ENCODE data around the gene RBM26.

GRCh38 chr13:79283742-79284141 is 122.3 kb downstream of the RBM26 start:
- TF ChIP-seq EZH2 (IDR thresholded peaks at IDR 0.05; ENCODE audit: low read depth, unreplicated experiment) (no peak), POLR2AphosphoS5 (IDR thresholded peaks at IDR 0.05; ENCODE audit: low read depth) (no peak), JUNB (IDR thresholded peaks at IDR 0.05; ENCODE audit: unreplicated experiment) (no peak), CREB1 (CRISPR knock-in tag; IDR thresholded peaks at IDR 0.05; ENCODE audit: low read depth) (no peak), EZH2phosphoT487 (IDR thresholded peaks at IDR 0.05; ENCODE audit: unreplicated experiment) (no peak)
- TF ChIP-seq, protein P1, sequence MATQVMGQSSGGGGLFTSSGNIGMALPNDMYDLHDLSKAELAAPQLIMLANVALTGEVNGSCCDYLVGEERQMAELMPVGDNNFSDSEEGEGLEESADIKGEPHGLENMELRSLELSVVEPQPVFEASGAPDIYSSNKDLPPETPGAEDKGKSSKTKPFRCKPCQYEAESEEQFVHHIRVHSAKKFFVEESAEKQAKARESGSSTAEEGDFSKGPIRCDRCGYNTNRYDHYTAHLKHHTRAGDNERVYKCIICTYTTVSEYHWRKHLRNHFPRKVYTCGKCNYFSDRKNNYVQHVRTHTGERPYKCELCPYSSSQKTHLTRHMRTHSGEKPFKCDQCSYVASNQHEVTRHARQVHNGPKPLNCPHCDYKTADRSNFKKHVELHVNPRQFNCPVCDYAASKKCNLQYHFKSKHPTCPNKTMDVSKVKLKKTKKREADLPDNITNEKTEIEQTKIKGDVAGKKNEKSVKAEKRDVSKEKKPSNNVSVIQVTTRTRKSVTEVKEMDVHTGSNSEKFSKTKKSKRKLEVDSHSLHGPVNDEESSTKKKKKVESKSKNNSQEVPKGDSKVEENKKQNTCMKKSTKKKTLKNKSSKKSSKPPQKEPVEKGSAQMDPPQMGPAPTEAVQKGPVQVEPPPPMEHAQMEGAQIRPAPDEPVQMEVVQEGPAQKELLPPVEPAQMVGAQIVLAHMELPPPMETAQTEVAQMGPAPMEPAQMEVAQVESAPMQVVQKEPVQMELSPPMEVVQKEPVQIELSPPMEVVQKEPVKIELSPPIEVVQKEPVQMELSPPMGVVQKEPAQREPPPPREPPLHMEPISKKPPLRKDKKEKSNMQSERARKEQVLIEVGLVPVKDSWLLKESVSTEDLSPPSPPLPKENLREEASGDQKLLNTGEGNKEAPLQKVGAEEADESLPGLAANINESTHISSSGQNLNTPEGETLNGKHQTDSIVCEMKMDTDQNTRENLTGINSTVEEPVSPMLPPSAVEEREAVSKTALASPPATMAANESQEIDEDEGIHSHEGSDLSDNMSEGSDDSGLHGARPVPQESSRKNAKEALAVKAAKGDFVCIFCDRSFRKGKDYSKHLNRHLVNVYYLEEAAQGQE (IDR thresholded peaks at IDR 0.05; ENCODE audit: unreplicated experiment) = no peak
- TF ChIP-seq, protein P2, sequence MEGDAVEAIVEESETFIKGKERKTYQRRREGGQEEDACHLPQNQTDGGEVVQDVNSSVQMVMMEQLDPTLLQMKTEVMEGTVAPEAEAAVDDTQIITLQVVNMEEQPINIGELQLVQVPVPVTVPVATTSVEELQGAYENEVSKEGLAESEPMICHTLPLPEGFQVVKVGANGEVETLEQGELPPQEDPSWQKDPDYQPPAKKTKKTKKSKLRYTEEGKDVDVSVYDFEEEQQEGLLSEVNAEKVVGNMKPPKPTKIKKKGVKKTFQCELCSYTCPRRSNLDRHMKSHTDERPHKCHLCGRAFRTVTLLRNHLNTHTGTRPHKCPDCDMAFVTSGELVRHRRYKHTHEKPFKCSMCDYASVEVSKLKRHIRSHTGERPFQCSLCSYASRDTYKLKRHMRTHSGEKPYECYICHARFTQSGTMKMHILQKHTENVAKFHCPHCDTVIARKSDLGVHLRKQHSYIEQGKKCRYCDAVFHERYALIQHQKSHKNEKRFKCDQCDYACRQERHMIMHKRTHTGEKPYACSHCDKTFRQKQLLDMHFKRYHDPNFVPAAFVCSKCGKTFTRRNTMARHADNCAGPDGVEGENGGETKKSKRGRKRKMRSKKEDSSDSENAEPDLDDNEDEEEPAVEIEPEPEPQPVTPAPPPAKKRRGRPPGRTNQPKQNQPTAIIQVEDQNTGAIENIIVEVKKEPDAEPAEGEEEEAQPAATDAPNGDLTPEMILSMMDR (conservative IDR thresholded peaks at IDR 0.05; ENCODE audit: low read depth in 2 of 2) = no peak

Measured in GM23338 (cell line).